Peyer's patch (tissue), 4 donors: ENCODE results near the gene UNCX.

ENCODE experiments used
- CTCF ChIP-seq, 6 experiments: fragments of 450-650 bp in 4 of 6; fragments of 200-600 bp in 2 of 6; sonication (generic) in 1 of 6; IDR thresholded peaks; one replicate each; pipeline ENCODE4 v1.5.1; 2017 to 2019; ENCODE audit warnings: antibody characterized with exemption in 6 of 6, mild to moderate bottlenecking in 3 of 6, moderate library complexity in 1 of 6
- POLR2A ChIP-seq, 2 donors: fragments of 450-650 bp; IDR thresholded peaks; one replicate each; pipeline ENCODE4 v1.5.1; 2017; ENCODE audit warnings: antibody characterized with exemption in 2 of 2, mild to moderate bottlenecking in 2 of 2, moderate library complexity in 2 of 2

GRCh38 chr7:1254281-1255079 is 21.8 kb downstream of the UNCX start:
- TF ChIP-seq POLR2A (IDR thresholded peaks at IDR 0.05) = no peak
- no peak for TF ChIP-seq CTCF (IDR thresholded peaks at IDR 0.05)
